GM19463 (cell line): ENCODE measurements around the gene KCNT2.
A peak's percentile ranks its signal among the peaks of the same experiment; 100 is the strongest.
"Not testable (repeated sequence)": the region's sequence is repeated elsewhere in the genome, so short reads cannot be mapped to it uniquely, and the experiment has no call there.

Experiments
- ATAC-seq: cut with Tn5 transposase; IDR thresholded peaks from one replicate; pipeline ENCODE4 v1.9.1; 2021; ENCODE audit warnings: mild to moderate bottlenecking, moderate library complexity; ENCODE audit not compliant: unreplicated experiment

The KCNT2 gene

DNA sequence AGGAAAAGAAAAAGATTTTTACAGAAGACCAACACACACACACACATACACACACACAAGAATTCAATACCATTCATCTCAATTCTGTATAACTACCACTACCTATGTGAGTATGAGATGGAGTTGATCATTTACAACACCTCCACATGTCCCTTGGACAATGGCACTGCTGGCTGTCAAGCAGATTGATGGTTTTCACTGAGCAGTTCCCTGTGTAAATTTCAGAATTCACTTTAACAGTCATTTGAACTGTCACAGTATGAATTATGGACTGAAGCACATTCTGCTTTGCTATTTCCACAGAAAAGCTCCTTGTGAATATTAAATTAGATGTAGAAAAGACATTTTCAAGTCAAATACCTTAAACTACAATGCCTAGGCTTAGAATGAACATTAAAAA lies 14.3 kb downstream of the KCNT2 start:
- no peak for ATAC-seq

- no peak for ATAC-seq
Observed at GRCh38 chr1:196590959-196591358, 17.3 kb downstream of the KCNT2 start.

DNA sequence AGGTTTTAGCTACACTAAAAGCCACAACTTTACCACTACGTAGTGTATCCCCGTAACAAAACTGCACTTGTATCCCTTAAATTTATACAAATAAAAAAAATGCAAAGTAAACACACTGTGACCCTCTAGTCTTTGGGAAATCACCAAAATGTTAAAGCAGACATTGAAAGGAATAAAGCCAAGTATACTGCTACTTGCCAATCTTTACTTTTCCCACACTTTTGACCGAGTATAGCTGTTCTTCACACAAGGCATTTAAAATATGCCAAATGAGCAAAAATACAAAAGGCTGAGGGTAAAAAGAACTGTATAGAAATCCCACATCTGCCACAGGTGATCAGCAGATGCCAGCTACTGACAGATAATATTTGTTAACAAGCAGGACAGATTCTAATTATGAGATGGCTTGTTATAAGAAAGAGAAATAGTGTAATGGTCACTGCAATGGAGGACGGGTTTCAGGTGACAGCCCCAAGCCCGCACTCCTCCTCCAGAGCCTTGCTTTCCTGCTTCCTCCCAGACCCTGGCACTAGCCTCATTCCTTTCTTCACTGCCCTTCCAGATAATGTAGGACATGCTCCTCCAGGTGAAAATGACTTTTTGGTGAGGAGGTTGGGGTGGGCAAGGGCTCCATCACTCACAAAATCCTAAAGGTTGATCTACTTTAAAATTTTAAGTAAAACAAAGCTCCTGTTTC lies 18.1 kb downstream of the KCNT2 start:
- ATAC-seq, result no peak

GRCh38 chr1:196584696-196585095 lies 23.5 kb downstream of the KCNT2 start:
- ATAC-seq, result no peak

- ATAC-seq, result no peak
Observed at GRCh38 chr1:196577386-196577785, 30.9 kb downstream of the KCNT2 start.

DNA sequence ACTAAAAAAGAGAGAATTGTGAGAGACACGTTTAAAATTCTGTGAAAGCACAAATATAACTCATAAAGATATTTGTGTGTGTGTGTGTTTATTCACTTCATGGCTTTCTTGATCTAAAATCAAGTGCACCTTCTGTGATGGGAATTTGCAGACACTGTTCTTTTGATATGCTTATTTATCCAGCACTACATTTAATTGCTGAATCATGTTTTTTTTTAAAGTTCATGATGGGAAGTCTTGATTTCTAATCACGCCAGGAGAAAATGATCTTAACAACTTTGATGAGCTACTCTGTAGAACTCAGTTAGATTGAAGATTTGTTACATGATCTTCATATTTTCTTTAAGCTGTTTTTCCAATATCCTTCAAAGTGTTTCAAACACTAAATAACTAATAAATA lies 35.0 kb downstream of the KCNT2 start:
- ATAC-seq, result no peak

DNA sequence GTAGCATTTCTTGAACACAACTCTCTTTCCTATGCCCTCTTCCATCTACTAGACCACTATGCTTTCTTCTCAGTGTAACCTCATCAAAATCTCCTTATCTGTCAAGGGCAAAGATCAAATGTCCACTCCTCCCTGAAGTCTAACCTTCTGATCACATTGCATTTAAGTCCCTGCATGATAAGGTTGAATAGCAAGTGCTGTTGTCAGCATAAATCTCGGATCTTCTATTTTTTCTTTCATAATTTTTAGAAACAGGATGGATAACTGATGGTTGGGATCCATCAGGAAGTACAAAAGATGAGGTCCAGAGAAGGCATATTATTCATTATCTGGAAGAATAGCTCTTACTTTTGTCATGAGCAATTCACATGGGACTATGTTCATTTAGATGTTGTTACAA lies 41.0 kb downstream of the KCNT2 start:
- no peak for ATAC-seq

DNA sequence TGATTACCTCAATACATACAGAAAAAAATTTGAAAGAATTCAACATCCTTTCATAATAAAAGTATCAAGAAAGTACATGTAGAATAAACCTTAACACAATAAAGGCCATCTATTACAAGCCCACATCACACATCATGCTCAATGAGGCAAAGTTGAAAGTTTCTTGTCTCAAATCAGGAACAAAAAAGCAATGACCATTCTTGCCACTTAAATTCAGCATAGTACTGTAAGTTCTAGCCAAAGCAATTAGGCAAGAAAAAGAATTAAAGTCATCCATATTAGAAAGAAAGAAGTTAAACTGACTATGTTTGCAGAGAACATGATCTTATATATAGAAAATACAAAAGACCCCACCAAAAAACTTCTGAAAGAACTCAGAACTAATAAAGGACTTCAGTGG lies 44.5 kb downstream of the KCNT2 start:
- ATAC-seq, result no peak

DNA sequence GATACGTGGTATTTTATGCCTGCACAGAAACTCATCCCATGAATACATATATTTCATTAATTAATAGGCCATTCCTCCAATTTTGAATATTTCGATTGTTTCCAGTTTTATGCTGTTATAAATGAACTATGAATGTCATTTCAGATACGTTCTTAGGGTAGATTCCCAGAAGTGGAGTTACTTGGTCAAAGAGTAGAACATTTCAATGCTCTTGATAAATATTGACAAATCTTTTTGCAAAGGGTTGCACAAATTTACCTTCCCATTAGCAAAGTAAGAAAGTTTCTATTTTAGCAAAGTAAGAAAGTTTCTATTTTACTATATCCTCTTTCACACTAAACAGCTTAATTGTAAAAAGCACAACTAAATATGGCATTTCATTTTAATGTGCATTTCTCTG lies 48.9 kb downstream of the KCNT2 start:
- ATAC-seq, result no peak

GRCh38 chr1:196558411-196558810 lies 49.8 kb downstream of the KCNT2 start:
- peak; percentile 80 for ATAC-seq

GRCh38 chr1:196557797-196558196 lies 50.4 kb downstream of the KCNT2 start:
- ATAC-seq, result no peak

GRCh38 chr1:196550731-196551130 lies 57.5 kb downstream of the KCNT2 start:
- no peak for ATAC-seq

DNA sequence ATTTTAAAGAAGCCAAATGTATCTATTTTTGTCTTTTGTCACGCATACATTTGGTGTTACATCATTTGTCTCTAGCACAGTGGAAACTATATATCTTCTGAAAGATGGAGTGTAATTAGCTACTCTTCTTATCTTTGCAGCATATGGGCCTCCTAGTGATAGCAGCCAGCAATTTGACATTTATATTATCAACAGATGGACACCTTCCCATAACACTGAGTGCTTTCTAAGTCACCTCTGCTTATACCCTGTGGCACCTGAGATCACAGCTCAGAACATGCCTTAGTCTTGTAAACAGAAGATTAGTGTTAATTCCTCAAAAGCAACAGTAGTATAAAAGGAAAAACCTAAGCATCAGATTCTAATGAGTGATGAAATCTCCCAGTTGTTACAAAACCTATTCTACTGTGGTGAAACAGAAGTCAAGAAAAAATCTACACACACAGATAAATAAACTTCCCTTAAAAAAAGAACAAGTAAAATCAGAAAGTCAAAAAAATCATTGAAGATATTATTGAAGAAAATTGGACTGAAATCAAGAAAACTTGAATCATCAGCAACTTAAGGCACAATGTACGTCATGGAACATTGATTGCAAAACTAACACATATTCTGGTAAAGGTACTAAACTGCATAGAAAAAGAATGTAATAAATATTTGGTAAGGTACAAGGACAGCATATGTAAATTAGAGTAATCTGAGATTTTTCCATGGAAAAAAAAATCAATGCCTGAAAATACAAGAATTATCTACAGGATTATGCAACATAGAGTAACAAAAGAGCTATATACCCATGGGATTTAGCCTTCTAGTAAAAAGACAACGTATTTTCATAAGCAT lies 61.7 kb downstream of the KCNT2 start:
- no peak for ATAC-seq

DNA sequence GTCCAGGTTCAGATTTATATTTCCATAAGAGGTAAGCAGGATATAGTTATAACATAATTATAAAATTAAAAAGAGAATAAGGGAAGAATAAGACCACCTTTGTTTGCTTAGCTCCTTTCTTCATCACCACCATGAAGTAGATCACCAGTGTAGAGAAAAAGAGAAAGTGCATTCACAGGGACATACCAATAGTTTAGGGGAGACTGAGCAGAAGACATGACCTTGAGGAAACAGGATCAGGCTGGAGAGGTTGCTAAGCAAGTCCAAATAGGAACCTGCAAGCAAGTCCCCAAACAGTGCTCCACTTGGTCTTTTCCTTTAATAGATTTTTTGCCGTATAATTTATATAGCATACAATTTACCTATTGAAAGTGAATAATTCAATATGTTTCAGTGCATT lies 63.0 kb downstream of the KCNT2 start:
- no peak for ATAC-seq

DNA sequence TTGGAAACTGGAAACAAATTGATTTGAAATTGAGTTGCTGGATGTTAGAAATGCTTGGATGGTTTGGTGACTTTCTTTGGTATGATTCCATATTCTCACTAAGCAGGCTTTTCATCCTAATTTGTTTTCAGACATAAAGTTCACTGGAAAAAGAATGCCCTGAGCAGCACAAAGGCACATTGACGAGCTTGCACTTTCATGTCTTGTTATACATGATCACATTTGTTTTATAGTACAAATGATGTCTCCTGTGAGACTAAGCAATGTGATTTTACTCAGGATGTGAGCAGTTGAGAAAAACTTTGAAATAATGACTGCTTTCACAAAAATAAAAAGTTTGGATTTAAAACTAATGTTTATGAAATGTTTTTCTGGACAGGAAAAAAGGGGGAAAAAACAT lies 63.6 kb downstream of the KCNT2 start:
- no peak for ATAC-seq

GRCh38 chr1:196543833-196544232 lies 64.4 kb downstream of the KCNT2 start:
- ATAC-seq, result no peak

GRCh38 chr1:196538473-196538872 lies 69.8 kb downstream of the KCNT2 start:
- ATAC-seq, result no peak

DNA sequence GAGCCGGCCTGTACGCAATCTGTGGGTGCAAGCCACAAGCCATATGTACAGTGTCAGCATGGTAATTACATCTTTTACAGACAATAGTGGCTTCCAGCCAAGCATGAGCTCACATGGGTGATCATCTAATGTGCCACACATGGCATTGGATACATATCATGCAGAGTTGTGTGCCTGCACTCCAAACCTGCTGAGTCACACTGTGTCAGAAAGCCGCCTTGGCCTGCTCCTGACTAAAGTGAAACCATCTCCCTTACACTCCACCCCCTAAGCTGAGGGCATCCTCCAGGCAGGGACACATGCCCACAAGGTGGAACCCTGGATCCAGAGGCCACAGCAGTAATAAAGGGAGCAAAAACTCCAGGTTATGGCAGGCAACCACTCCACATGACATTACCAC lies 72.5 kb downstream of the KCNT2 start:
- ATAC-seq, result no peak

DNA sequence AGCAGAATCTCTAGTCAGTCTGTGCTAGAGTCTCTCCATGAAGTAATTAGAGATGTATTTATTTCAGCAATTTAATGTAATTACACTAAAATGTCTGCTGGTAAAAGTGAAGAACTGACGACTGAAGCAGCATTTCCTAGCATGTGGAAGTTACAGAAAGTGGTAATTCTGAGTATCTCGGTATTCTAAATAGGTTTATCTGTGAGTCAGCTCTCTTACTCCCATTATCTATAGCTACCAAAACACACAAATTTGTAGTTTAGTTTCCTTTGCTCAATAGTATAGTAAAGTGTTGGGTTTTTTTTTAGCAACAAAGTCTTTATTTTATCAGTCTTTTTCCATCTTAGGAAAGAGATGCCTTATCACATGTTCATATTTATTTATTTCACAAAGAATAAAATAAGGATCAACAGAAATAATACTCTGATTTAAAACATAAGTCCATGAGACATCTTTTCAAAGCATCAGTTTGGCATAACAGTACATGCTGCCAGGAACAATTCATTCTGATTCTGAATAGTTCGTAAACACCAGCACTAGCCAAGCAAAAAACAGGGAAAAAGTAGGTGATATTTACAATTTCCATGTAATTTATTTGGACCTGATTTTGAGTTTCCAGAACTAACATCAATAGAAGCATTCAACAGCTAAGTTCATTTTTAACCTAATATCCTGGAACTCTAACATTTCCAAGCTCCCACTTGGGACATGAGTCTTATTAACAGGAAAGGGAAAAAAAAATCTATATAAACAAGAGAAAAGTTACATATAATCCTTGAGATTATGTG lies 76.3 kb downstream of the KCNT2 start:
- no peak for ATAC-seq

GRCh38 chr1:196527919-196528318 lies 80.3 kb downstream of the KCNT2 start:
- ATAC-seq, result no peak

- ATAC-seq, result not testable (repeated sequence)
Observed at GRCh38 chr1:196522574-196523345, 85.5 kb downstream of the KCNT2 start.
